GM23338 (cell line): ENCODE measurements around the gene GRM5. TPM values are rescaled to one million over a fixed set of nuclear protein-coding genes. Genes with fewer than 3 reads are reported as not detected.

Experiments
- POLR2AphosphoS5 ChIP-seq: IDR thresholded peaks from 2 replicates; pipeline ENCODE4 v1.6.1; 2016; ENCODE audit warnings: antibody characterized with exemption, low read depth
- polyA plus RNA-seq: library from polyadenylated mRNA; unstranded; fragments of >200 nt; fragmentation: Nextera tagmentation; extraction: Ambion mirVana; gene quantifications from 2 replicates; pipeline ENCODE4 v1.2.1, GENCODE V29; 2016
- small RNA-seq: library from RNA; depleted of rRNA; stranded (forward); fragments of <200 nt; gene quantifications from one replicate; pipeline ENCODE3, GENCODE V24; 2014; ENCODE audit warnings: low replicate concordance
- total RNA-seq: library from RNA; depleted of rRNA; stranded (reverse); fragments of >200 nt; shearing (Covaris generic); gene quantifications from 2 replicates; pipeline ENCODE4 v1.2.3, GENCODE V29; 2014; rRNA removed

Gene GRM5
- total and polyA plus RNA-seq, 2 experiments from 2014 or later: 0.23 to 0.45 TPM

GRCh38 chr11:88454881-88455280, 610.9 kb downstream of the GRM5 start (continued):
- no peak for TF ChIP-seq POLR2AphosphoS5

Small RNA genes lying within 50 kb of the gene (small RNA-seq; reads per million reads assigned to genes)
- gene RNU6-16P: 0.17 reads per million

Other genes starting within 250 kb of the GRM5 start
- gene TYR, start 111.9 kb upstream of the GRM5 start, total RNA-seq: not detected in 2 replicates
- 0.08 TPM in 1 of 2 replicates, not detected in the other for gene TYR, start 111.9 kb upstream of the GRM5 start, polyA plus RNA-seq